Left ventricle myocardium superior (tissue), 1 donor: ENCODE results near the gene NABP1. TPM values are rescaled to one million over a fixed set of nuclear protein-coding genes. Genes with fewer than 3 reads are reported as not detected.

Experiments used
- ATAC-seq: fragments of 200-7000 bp; cut with Tn5 transposase; one replicate; pipeline ENCODE4 v1.9.1; 2020; ENCODE audit warnings: mild to moderate bottlenecking, moderate library complexity
- DNase-seq: peaks from one replicate; pipeline ENCODE4 v3.0.0-alpha.2; 2020
- intact Hi-C: fragments of 100-400 bp; cut with micrococcal nuclease; formaldehyde crosslinking; loops from one replicate; pipeline ENCODE4 v1.11.0; 2022
- total RNA-seq: library from RNA; stranded (reverse); fragmentation: NEBNext Ultra II Directional; extraction: Animal tissue kit (Norgen Biotek cat#: 25700); gene quantifications from one replicate; pipeline ENCODE4 v1.2.1, GENCODE V29; 2021
- donor health status: DM: no; HTN: yes; CAD: no; lungs with severe emphysema.

Gene NABP1
- total RNA-seq, 1 donor from 2014 or later = 7.1 TPM

DNA sequence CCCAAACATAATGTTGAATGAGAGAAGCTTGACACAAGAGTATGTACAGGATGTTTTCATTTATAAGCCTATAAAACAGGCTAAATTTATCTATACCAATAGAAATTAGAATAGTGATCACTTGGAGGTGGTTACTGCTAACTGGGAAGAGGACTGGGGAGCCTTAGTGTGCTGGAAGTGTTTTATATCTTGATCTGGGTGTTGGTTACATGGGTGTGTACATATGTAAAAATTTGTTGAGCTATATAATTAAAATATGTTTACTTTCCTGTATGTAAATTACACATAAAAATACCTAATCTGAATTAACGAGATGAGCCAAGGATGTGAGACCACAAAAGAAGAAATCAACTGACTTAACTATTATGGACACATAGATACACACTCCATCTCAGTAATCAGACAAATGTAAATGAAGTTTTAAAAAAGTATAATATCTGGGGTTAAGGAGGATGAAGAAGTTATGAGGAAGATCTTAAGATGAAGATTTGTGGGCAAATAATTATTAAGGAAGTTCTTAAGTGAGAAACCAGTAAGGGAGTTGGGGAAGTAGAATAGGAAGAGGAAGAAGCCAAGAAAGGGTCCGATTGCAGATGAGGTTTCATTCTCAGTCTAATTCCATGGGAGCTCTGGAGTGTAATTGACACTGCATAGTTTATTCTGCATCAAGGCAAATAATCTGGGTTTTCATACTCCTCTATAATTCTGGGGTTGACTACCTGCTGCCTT is 32.3 kb upstream of the NABP1 start:
- DNase-seq (no peak), ATAC-seq (no peak)
- intact Hi-C loops = no loop called here

DNA sequence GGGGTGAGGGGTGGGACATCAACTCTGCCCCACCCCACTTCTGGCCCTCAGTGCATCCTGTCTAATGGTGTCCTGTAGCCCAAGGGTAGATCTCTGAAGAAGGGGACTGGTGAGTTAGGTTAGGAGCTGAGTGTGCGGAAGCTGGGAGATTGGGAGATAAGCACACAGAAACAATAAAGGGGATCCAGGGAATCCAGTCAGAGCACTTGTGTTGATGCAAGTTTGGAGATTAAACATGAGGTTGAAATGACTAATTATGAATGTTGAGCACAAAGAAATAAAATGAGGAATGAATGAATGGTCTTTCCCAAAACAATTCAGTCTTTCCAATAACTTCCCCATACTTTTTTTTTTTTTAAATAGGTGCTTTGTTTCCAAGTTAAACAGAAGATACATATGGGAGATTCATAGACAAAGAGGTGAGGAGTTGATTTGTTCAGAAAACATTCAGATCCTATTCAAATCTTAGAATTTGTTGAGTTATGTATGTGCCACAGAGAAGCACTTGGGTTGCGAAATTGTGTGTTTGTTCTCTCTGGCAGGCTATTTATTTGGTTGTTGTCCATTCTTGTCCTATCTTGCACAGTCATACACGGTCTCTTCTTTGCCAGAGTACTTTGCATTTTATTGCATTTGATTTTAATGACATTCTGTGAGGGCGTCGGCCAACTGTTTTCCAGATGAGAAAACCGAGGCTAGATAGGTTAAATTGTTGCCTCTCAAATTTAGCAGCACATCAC is 31.6 kb upstream of the NABP1 start:
- intact Hi-C loops = no loop called here
- ATAC-seq (no peak), DNase-seq (no peak)

DNA sequence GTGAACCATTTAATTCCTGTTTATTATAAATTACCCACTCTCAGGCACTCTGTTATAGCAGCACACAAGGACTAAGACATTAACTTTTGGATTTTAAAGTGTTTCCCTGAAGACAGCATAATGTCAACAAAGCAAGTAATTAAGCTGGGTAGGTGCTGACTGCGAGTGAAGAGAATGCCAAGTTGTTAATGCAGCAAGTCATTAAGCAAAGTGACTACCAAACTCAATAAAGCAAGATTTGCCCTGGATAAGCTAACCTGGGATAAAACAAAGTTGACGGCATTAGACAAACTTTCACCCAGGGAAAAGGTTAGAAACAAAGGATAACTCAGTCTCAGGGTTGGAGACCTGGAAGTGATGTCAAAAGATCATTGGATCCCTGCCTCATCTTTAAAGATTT is 28.4 kb upstream of the NABP1 start:
- ATAC-seq = no peak
- intact Hi-C loops = no loop called here
- no peak for DNase-seq

DNA sequence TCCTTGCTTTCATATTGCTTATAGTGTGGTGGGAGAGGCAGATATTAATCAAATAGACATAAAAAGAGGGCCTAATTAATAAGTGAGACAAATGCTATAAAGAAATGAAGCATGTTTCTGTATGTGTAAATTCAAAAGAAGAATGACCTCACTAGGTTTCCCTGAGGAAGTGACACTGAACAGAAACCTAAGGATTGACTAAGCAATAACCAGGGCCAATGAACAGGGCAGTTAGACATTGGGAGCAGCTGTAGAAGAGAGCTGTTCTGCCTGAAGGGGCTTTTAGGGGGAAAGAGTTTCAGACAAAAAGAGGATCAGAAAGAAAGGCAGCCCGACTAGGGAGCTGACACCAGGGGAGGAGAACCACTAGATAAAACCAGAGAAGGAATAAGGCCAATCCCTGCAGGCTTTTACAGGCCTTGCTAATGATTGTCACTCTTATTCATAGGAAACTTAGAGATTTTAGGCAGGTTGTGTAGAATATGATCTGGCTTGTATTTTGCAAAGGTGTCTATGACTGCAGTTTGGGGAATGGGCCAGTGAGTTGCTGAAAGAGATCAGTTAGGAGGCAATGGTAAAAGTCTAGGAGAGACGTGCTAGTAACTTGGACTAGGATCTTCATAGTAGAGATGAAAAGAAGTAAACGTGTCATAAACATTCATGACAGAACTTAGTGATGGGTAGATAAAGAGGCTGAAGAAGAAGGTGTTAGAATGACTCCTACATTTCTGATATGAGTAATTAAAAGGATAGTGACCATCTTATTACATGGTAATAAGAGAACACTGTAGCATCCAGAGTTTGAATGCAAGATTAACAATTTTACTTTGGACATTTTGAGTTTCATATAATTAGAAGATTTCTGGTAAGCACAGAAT is 26.8 kb upstream of the NABP1 start:
- no peak for ATAC-seq
- intact Hi-C loops = no loop called here
- DNase-seq = no peak

DNA sequence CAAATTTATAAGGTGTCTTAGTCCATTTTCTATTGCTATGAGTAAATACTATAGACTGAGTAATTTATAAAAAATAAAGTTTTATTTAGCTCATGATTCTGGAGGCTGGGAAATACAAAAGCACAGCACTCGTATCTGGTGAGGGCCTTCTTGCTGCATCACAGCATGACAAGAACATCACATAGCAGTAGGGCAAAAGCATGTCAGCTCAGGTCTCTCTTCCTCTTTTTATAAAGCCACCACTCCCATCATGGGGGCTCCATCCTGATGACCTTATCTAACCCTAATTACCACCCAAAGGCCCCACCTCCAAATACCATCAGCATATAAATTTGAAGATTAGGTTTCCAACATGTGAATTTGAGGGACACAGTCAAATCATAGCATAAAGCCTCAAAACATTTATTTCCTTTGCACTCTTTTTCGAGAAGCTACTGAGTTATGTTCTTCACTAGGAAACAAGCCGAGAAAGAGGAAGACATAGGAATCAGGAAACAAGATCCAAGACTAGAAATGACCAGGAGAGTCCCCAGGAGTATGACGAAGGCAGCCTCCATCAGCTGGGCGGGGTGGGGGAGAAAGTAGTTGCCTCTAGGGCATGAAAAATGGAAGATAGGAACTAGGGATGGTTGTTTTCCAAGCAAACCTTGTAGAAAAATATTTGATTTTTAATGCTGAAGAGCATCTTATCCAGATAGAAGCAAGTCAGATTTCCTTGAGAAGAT is 24.1 kb upstream of the NABP1 start:
- DNase-seq = no peak
- intact Hi-C loops = no loop called here
- ATAC-seq = no peak

DNA sequence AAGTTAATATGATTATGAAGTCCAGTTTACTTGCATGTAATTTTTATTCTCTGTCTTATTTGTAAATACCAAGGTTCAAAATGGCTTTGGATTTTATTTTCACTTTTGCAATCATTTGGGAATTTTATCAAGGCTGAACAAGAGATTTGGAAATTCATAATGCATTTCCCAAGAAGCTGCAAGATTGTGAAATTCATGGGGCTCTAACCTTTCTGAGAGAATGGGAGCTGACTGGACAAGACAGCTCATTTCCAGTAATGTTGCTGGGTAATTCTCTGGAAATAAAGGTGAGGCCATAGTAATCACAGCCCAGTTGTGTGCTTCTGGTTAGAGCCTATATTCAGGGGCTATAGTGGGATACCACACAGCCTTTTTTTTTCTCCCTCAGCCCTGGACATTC is 21.5 kb upstream of the NABP1 start:
- DNase-seq (no peak), ATAC-seq (peak; percentile 68)
- intact Hi-C loops = no loop called here

DNA sequence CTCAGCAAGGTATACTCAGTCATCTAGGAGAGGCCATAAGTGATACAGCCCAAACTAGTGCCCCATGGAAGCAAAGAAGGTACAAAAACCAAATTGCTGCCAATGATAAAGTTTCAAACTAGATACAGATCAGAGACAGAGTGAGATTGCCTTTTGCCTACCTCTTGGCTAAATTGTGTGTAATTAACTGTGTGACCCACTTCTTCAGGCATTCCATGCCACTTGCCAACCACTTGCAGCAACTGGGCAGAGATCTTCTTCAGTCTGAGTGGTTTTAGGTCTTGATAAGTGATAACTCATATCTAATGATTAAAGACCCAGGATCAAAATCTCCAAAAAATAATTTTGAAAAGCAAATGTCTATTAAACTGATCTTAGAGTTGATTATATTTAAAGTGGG is 21.1 kb upstream of the NABP1 start:
- no peak for DNase-seq
- intact Hi-C loops = no loop called here
- ATAC-seq = no peak

DNA sequence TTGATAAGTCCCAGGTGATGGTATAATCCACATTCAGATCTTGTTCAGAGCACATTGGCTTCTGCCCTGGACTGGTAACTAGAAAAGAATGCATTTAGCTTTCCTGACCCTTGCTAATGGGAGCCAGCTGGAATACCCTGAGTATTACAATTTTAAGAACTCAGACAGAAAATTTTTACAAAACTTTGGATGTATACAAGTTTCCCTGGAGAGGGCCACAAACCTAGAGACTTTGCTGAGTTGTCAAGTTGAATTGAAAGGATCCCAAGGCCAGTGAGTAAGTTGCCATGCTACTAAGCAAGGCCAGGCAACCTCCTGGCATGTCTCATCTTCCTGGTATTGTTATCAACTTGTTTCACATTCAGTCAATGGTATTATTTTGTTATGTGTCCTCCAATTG is 20.0 kb upstream of the NABP1 start:
- ATAC-seq (no peak), DNase-seq (no peak)
- intact Hi-C loops = no loop called here

DNA sequence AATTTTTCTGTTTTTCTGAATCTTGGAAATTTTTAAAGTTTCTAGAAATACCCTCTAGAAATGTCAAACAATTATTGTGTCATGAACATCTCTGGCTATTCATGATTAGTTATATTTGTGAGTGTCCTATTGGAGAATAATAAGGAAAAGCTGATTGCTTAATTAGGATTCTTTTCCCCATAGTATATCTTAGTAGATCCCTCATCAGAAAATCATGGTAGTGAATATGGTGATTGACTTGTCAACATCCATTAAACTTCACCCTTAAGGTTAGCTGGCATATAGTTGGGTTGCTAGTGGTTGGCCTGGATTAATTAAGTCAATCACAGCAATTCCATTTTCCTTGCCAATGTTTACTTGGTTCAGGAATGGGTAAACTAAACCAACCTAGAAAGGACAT is 18.7 kb upstream of the NABP1 start:
- intact Hi-C loops = no loop called here
- DNase-seq = no peak
- ATAC-seq = no peak

DNA sequence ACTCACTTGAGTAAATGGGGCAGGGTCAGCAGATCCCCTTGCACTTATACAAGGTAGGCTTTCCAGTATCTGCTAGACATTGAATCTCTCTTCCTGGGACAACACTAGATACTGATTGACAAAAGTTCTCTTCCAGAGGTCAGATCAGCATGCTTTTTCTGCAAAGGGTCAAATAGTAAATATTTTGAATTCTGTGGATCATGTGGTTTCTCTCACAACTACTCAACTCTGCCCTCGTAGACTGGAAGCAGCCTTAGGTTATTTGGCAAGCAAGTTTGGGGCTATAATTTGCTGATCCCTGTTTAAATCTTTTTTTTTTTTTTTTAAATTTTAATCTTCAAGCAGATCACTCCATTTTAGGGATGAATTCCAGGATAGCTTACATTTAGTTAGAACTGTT is 17.4 kb upstream of the NABP1 start:
- intact Hi-C loops = no loop called here
- ATAC-seq = no peak
- DNase-seq = no peak

DNA sequence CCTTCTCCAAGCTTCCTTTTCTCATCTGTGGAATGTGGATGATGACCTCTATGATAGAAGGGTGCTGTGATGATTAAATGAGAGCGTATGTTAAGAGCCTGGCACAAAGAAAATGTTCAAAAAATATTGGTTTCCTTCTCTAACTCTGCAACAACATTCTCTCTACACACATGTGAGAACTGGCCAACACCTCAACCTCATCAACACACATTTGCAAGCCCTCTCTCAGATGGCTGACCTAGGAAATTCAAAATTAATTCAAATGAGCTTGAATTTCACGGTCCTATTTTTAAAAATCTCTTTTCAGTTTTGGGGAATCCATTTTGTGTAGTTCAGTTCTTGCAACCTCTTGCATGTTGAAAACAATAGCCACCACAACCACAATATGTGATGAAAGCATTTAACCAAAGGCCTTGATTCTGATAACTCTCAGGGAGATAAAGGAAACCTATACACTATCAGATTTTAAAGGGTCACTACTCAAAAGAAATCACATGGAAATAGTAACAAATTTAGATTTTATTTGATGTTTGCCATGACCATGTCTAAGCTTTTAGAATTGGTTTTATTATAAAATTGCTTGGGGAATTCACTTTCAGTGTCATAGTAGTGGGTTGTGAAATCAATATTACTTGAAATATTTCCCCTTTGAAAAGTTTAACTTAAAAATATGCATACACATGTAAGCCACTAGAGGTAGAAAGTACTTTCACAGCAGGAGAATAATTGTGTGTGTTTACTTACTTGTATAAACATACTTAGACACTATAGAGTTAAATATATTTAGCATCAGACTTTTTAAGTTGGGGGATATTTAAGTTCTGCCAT is 16.6 kb upstream of the NABP1 start:
- DNase-seq (no peak), ATAC-seq (no peak)
- intact Hi-C loops = no loop called here

DNA sequence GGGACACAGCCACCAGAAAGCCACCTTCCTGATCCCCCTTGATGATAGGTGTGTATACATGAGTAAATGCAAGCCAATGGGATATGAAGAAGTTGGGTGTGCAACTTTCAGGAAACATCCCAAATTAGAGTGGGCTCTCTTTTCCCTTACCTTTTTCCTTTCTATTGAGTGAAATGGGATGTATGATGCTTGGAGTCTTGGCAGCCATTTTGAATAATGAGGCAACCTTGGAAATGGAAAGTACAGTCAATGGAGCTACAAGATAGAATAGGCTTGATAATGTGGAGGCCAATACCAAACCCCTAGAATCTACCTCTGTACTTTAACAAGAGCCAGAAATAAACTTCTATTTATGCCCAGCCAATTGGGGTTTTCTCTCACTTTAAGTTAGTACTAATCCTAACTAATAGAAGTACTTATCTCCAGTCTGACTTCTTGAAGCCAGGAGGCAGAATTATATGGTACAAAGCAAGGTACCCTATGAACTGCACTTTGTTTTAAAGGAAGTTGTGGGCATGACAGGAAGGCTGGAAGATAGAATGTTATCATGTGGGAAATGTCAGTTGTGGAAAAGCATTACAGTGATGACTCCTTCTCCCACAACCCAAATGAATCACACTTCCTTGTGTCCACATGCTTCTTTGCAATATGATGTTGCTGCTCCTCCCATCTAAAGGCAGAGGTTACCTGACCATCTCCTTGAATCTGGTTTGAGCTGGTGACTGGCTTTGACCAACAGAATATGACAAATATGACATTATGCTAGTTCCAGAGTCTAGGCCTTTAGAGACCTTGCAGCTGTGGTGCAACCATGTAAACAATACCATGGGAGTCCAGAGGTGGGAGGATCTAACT is 12.9 kb upstream of the NABP1 start:
- intact Hi-C loops = no loop called here
- ATAC-seq = no peak

DNA sequence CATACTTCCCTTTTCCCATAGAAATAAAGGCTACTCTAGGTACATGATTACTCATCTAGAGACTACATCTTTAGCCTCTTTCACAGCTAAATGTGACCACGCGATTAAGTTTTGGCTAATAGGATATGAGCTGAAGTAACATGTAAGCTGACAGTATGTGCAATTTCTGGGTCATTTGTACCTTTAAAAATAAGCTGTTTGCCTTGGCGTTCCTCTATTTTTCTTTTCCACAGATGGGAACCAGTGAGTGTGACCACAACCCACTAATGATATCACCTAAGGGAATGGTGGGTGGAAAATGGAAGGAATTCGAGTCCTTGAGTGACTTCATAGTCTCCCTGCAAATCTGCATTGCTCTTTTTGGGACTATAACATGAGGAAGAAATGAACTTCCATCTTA is 11.7 kb upstream of the NABP1 start:
- intact Hi-C loops = no loop called here
- DNase-seq (no peak), ATAC-seq (no peak)

More for the DNA sequence above, 12.9 kb upstream of the NABP1 start:
- DNase-seq = no peak

DNA sequence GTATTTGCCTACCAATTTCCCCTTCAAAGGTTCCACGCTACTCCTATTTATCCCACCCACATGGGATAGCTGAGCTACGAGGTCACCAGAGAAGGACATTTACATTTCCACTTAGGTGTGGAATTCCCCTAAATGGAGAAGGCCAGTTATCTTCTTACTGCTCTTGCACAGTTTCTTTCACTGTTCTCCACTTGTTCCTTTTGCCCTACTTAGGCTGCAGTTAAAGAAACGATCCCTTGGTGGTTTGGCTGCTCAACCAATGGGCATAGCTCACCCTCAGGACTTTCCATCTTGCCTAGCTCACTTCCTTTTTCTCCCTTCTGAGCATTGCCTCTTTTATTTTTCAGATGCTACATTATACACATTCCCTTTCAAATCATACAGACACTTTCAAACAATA is 11.2 kb upstream of the NABP1 start:
- ATAC-seq (no peak), DNase-seq (no peak)
- intact Hi-C loops = no loop called here

DNA sequence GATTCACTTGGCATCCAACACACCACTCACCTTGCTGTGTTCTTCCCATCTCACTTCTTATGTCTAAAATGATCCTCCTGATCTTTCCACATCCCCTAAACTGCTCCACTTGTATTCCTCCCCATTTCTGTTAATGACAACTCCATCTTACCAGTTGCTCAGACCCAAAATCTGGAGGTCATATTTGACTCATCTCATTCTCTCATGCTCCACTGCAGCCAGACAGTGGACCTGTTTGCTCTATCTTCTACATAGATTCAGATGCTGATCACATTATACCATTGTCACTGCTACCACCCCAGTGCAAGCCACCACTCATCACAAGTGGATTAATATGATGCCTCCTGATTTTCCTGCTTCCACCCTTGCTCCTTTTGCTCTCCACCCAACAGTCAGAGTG is 7.9 kb upstream of the NABP1 start:
- intact Hi-C loops = no loop called here
- no peak for DNase-seq
- no peak for ATAC-seq

DNA sequence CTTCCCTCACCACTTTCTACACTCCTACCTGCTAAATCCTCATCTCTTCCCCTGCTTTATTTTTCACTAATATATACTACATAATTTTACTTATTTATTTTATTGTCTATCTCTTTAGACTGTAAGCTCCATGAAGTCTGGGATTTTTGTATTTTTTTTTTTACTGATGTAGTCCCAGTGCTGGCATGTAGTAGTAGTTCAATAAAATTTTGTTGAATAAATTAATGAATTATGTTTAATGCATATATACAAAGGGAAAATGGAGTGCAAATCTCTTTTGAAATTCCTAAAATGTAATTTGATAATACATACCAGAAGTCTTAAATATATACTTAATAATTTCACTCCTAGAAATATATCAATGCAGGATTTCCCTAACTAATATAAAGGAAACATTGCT is 7.1 kb upstream of the NABP1 start:
- no peak for DNase-seq
- intact Hi-C loops = no loop called here
- ATAC-seq = no peak

DNA sequence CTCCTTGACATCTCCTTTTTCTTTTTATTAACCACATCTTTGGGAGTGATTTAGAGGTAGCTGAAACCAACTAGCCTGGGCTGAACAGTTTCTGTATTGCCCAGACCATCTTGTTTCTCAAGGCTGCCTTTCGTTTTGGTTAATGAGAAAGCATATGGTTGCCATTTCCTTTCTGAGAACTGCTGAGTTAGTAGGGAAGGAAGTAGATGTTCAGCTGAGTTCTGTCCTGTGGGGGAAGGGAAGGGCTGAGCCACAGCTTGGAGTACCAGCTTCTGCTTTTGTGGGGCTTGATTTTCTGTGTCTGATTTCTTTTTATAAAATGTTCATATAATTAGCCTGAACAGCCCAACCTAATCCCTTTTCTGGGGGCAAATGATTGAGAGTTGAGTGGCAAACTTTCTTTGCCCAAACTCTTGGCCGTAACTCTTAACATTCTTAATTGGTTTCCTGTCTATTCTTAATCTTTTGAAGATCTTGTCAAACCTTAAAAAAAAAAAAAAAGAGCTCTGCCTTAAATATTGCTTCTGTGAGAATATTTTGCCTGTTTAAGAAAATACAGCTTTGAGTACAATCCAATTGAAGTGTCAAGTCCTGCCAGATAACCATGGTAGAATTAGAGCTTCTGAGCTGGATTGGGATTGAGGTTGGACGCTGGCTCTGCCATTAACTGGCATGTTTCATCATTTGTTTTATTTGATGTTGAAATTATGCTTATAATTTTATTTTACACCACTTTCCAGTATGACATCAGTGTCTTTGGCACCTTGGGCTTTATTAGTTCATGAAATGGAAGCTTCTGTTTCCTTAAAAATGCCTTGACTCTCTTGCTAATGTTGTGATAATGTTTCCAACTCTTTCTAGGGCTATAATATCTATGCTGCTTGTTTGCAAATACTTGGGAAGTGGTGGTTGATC is 1.9 kb upstream of the NABP1 start:
- ATAC-seq = no peak
- DNase-seq = peak; percentile 33
- intact Hi-C loops = no loop called here
